Naive B cell (primary cell): Measurements from ENCODE around the gene GRIA3. TPM values are rescaled to one million over a fixed set of nuclear protein-coding genes. Genes with fewer than 3 reads are reported as not detected.
"Not testable (repeated sequence)": the region's sequence is repeated elsewhere in the genome, so short reads cannot be mapped to it uniquely, and the experiment has no call there.

Experiments used
- ATAC-seq, 2 donors: fragments of 150-1000 bp; cut with Tn5 transposase; 2 replicates each; pipeline ENCODE4 v1.10.0; 2021; ENCODE audit warnings: low read depth in 2 of 2, mild to moderate bottlenecking in 2 of 2, moderate library complexity in 2 of 2
- DNase-seq: peaks from one replicate; pipeline ENCODE4 v3.0.0; 2022
- H3K27ac Mint-ChIP-seq, 6 donors: one replicate each; pipeline ENCODE4 v1.8.0; 2020 to 2022; ENCODE audit warnings: mild to moderate bottlenecking in 6 of 6, mixed read lengths in 6 of 6, moderate library complexity in 5 of 6, inconsistent platforms in 2 of 6
- H3K27me3 Mint-ChIP-seq, 3 donors: one replicate each; pipeline ENCODE4 v1.8.0; 2021 to 2022; ENCODE audit warnings: mixed read lengths in 3 of 3, mild to moderate bottlenecking in 1 of 3
- H3K36me3 Mint-ChIP-seq, 2 donors: one replicate each; pipeline ENCODE4 v1.8.0; 2020 to 2022; ENCODE audit warnings: mixed read lengths in 2 of 2, inconsistent platforms in 1 of 2, mild to moderate bottlenecking in 1 of 2
- H3K4me1 Mint-ChIP-seq, 3 donors: one replicate each; pipeline ENCODE4 v1.8.0; 2020 to 2022; ENCODE audit warnings: mixed read lengths in 3 of 3, inconsistent platforms in 1 of 3, mild to moderate bottlenecking in 1 of 3, moderate library complexity in 1 of 3
- H3K4me3 Mint-ChIP-seq, 8 donors: one replicate each; pipeline ENCODE4 v1.8.0; 2020 to 2022; ENCODE audit warnings: mild to moderate bottlenecking in 8 of 8, mixed read lengths in 8 of 8, moderate library complexity in 8 of 8, inconsistent platforms in 2 of 8
- H3K9me3 Mint-ChIP-seq, 7 donors: one replicate each; pipeline ENCODE4 v1.8.0; 2020 to 2022; ENCODE audit warnings: mixed read lengths in 7 of 7, mild to moderate bottlenecking in 5 of 7, inconsistent platforms in 2 of 7, moderate library complexity in 1 of 7
- polyA plus RNA-seq, 6 donors: library from polyadenylated mRNA; unstranded; fragments of 300-500 nt; fragmentation: Illumina TruSeq; gene quantifications; one replicate each; pipeline ENCODE4 v1.2.3, GENCODE V29; 2021; ENCODE audit warnings: low read depth in 6 of 6

GRIA3 gene
- polyA plus RNA-seq, 6 donors from 2014 or later = not detected

GRCh38 chrX:123525123-123525725, 341.1 kb downstream of the GRIA3 start:
- no peaks in the 10 kb centered on the region for H3K36me3 Mint-ChIP-seq
- H3K4me3 Mint-ChIP-seq = no peak overlapping the region
- no peaks in the 10 kb centered on the region for H3K27me3 Mint-ChIP-seq
- no peak for ATAC-seq
- H3K4me1 Mint-ChIP-seq = no peaks in the 10 kb centered on the region
- DNase-seq = no peak
- H3K9me3 Mint-ChIP-seq = peaks cover 0 to 21% (median 8%) of the 10 kb centered on the region in 7 donors
- no peak overlapping the region for H3K27ac Mint-ChIP-seq

- ATAC-seq, H3K27me3 Mint-ChIP-seq, H3K4me3 Mint-ChIP-seq, H3K27ac Mint-ChIP-seq, DNase-seq, H3K36me3 Mint-ChIP-seq, H3K4me1 Mint-ChIP-seq: not testable (repeated sequence)
- peaks cover 0 to 48% (median 23%) of the 10 kb centered on the region in 7 donors for H3K9me3 Mint-ChIP-seq
Observed at GRCh38 chrX:123530726-123531125, 346.6 kb downstream of the GRIA3 start.
